Measurements from ENCODE around the gene INPP1.

DNA sequence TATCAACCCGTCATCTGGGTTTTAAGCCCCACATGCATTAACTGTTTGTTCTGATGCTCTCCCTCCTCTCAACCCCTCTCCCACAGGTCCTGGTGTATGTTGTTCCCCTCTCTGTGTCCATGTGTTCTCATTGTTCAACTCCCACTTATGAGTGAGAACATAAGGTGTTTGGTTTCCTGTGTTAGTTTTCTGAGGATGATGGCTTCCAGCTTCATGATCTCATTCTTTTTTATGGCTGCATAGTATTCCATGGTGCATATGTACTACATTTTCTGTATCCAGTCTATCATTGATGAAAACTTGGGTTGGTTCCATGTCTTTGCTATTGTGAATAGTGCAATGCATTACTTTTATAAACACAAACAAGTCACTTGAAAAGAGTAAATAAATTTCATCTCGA is 7.0 kb upstream of the INPP1 start:
- no peak for TF ChIP-seq GTF2F1 (IDR thresholded peaks at IDR 0.05; ENCODE audit: borderline replicate concordance, low read depth, low read length)
- TF ChIP-seq, protein P1, sequence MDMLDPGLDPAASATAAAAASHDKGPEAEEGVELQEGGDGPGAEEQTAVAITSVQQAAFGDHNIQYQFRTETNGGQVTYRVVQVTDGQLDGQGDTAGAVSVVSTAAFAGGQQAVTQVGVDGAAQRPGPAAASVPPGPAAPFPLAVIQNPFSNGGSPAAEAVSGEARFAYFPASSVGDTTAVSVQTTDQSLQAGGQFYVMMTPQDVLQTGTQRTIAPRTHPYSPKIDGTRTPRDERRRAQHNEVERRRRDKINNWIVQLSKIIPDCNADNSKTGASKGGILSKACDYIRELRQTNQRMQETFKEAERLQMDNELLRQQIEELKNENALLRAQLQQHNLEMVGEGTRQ (IDR thresholded peaks at IDR 0.05; ENCODE audit: low read length) = no peak
- TF ChIP-seq, protein P2, sequence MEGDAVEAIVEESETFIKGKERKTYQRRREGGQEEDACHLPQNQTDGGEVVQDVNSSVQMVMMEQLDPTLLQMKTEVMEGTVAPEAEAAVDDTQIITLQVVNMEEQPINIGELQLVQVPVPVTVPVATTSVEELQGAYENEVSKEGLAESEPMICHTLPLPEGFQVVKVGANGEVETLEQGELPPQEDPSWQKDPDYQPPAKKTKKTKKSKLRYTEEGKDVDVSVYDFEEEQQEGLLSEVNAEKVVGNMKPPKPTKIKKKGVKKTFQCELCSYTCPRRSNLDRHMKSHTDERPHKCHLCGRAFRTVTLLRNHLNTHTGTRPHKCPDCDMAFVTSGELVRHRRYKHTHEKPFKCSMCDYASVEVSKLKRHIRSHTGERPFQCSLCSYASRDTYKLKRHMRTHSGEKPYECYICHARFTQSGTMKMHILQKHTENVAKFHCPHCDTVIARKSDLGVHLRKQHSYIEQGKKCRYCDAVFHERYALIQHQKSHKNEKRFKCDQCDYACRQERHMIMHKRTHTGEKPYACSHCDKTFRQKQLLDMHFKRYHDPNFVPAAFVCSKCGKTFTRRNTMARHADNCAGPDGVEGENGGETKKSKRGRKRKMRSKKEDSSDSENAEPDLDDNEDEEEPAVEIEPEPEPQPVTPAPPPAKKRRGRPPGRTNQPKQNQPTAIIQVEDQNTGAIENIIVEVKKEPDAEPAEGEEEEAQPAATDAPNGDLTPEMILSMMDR (IDR thresholded peaks at IDR 0.05; ENCODE audit: control extremely low read depth in 1 of 3, insufficient read depth in 1 of 3, low read depth in 1 of 3, low read length in 3 of 3) = no peak
- TF ChIP-seq EZH2 (IDR thresholded peaks at IDR 0.05; ENCODE audit: low read depth, low read length, severe bottlenecking) = no peak
- TF ChIP-seq CBX5 (IDR thresholded peaks at IDR 0.05; ENCODE audit: low read depth, low read length) = no peak
- no peak for TF ChIP-seq RXRA (IDR thresholded peaks at IDR 0.05; ENCODE audit: insufficient read depth, low read depth, low read length)
- no peak for TF ChIP-seq JUND (IDR thresholded peaks at IDR 0.05; ENCODE audit: low read length)

Measured in H1 (cell line).